Keratinocyte (primary cell): Measurements from ENCODE around the gene BAZ2B. TPM values are rescaled to one million over a fixed set of nuclear protein-coding genes. Genes with fewer than 3 reads are reported as not detected.

Experiments used
- DNase-seq: peaks from one replicate; pipeline ENCODE4 v3.0.0-alpha.2; 2011; ENCODE audit warnings: low read depth, missing footprints, low spot score
- FAIRE-seq: peaks from 2 replicates; lab custom pipeline; 2011; peaks lifted over from hg19 to GRCh38; lab: Jason Lieb, UNC
- H2AFZ ChIP-seq: 2 replicates; pipeline ENCODE4 v1.6.0; 2012; ENCODE audit warnings: low read length, control low read depth, inconsistent platforms; ENCODE audit not compliant: control insufficient read depth
- H3K27ac ChIP-seq: 2 replicates; pipeline ENCODE4 v1.5.1; 2011; ENCODE audit warnings: low read length; ENCODE audit not compliant: control insufficient read depth, insufficient read depth
- H3K27me3 ChIP-seq: 3 replicates; pipeline ENCODE4 v1.6.0; 2011; ENCODE audit warnings: low read length; ENCODE audit not compliant: control insufficient read depth, insufficient read depth; ENCODE audit errors: extremely low read depth
- H3K36me3 ChIP-seq, 2 experiments: 2 replicates in 1 of 2; 3 replicates in 1 of 2; pipeline ENCODE4 v1.5.1; 2011; ENCODE audit warnings: low read length in 2 of 2, mild to moderate bottlenecking in 1 of 2; ENCODE audit not compliant: control insufficient read depth in 2 of 2, insufficient read depth in 2 of 2; ENCODE audit errors: extremely low read depth in 1 of 2
- H3K4me1 ChIP-seq: 3 replicates; pipeline ENCODE4 v1.5.1; 2011; ENCODE audit warnings: low read length; ENCODE audit not compliant: control insufficient read depth, insufficient read depth; ENCODE audit errors: extremely low read depth
- H3K4me2 ChIP-seq: 3 replicates; pipeline ENCODE4 v1.6.0; 2011; ENCODE audit warnings: low read depth, low read length; ENCODE audit not compliant: control insufficient read depth, insufficient read depth; ENCODE audit errors: extremely low read depth
- H3K4me3 ChIP-seq, 3 experiments: fragments of 200-600 bp in 1 of 3; sonication (generic) in 1 of 3; 2 replicates in 2 of 3; 3 replicates in 1 of 3; pipeline ENCODE4 v1.5.1; 2011 to 2016; ENCODE audit warnings: low read length in 3 of 3, mild to moderate bottlenecking in 3 of 3, control low read depth in 2 of 3, inconsistent platforms in 1 of 3, low read depth in 1 of 3, mixed read lengths in 1 of 3, mixed run types in 1 of 3, moderate library complexity in 1 of 3; ENCODE audit not compliant: control insufficient read depth in 2 of 3, insufficient read depth in 2 of 3; ENCODE audit errors: extremely low read depth in 1 of 3
- H3K79me2 ChIP-seq: 2 replicates; pipeline ENCODE4 v1.6.0; 2012; ENCODE audit warnings: low read length; ENCODE audit not compliant: control insufficient read depth, insufficient read depth
- H3K9ac ChIP-seq: 3 replicates; pipeline ENCODE4 v1.6.0; 2011; ENCODE audit warnings: low read length; ENCODE audit not compliant: control insufficient read depth, insufficient read depth; ENCODE audit errors: extremely low read depth
- H3K9me1 ChIP-seq: 3 replicates; pipeline ENCODE4 v1.6.0; 2011; ENCODE audit warnings: low read length; ENCODE audit not compliant: control insufficient read depth, insufficient read depth; ENCODE audit errors: extremely low read depth
- H3K9me3 ChIP-seq: 2 replicates; pipeline ENCODE4 v1.5.1; 2012; ENCODE audit warnings: low read depth, low read length; ENCODE audit not compliant: control insufficient read depth
- H4K20me1 ChIP-seq: 3 replicates; pipeline ENCODE4 v1.6.0; 2011; ENCODE audit warnings: low read length; ENCODE audit not compliant: control insufficient read depth, insufficient read depth; ENCODE audit errors: extremely low read depth
- CTCF ChIP-seq, 3 experiments: IDR thresholded peaks in 1 of 3; conservative IDR thresholded peaks in 1 of 3; optimal IDR thresholded peaks in 1 of 3; 2 replicates in 2 of 3; 3 replicates in 1 of 3; pipeline versions ENCODE3 to v1.5.1; 2011; ENCODE audit warnings: low read length in 3 of 3, mild to moderate bottlenecking in 3 of 3, moderate library complexity in 2 of 3, control low read depth in 1 of 3, inconsistent platforms in 1 of 3; ENCODE audit not compliant: insufficient read depth in 2 of 3; ENCODE audit errors: extremely low read depth in 1 of 3
- EZH2 ChIP-seq: IDR thresholded peaks from one replicate; pipeline ENCODE4 v1.6.1; 2012; ENCODE audit warnings: inconsistent platforms, mild to moderate bottlenecking, low read length, moderate library complexity
- dilution Hi-C: fragments of 300-500 bp; cut with MboI; formaldehyde crosslinking; loops from one replicate; pipeline ENCODE4 v1.7.0; 2020; ENCODE audit warnings: low sequenced_read_pairs; ENCODE audit not compliant: extremely low pct_ligation_motif_present
- polyA plus RNA-seq, 5 experiments: library from polyadenylated mRNA; depleted of rRNA in 3 of 5; stranded (reverse) in 3 of 5; stranded (forward) in 1 of 5; unstranded in 1 of 5; fragments of >200 nt; gene quantifications; 1 replicate in 1 of 5; 2 replicates in 3 of 5; 3 replicates in 1 of 5; pipeline versions ENCODE4 v1.2.1 to v1.2.3, GENCODE V29; 2011 to 2012; ENCODE audit warnings: missing spikeins in 2 of 5, low read depth in 1 of 5, low replicate concordance in 1 of 5

Gene BAZ2B
- polyA plus RNA-seq, 1 donor (not counting 4 experiments of a cell fraction or from before 2014, with no cell fraction given): 27.0 TPM

GRCh38 chr2:159356053-159356554, 260.2 kb downstream of the BAZ2B start:
- peaks cover 0 to 2% of the 10 kb centered on the region in 2 experiments for H3K36me3 ChIP-seq
- no peaks in the 10 kb centered on the region for H3K79me2 ChIP-seq
- H2AFZ ChIP-seq: no peak overlapping the region
- no peak overlapping the region for H3K4me2 ChIP-seq
- no peaks in the 10 kb centered on the region for H3K9me1 ChIP-seq
- no peak for FAIRE-seq
- no peaks in the 10 kb centered on the region for H3K27me3 ChIP-seq
- DNase-seq: no peak
- H3K9ac ChIP-seq: no peak overlapping the region
- H3K27ac ChIP-seq: no peak overlapping the region
- H4K20me1 ChIP-seq: no peaks in the 10 kb centered on the region
- dilution Hi-C loops: no loop called here
- H3K9me3 ChIP-seq: no peaks in the 10 kb centered on the region
- TF ChIP-seq CTCF (optimal IDR thresholded peaks at IDR 0.05 in 1 of 3, IDR thresholded peaks at IDR 0.05 in 1 of 3, conservative IDR thresholded peaks at IDR 0.05 in 1 of 3; ENCODE audit: extremely low read depth in 1 of 3, insufficient read depth in 2 of 3, low read length in 3 of 3) (no peak), EZH2 (no peak)
- no peak overlapping the region for H3K4me3 ChIP-seq
- H3K4me1 ChIP-seq: no peaks in the 10 kb centered on the region

GRCh38 chr2:159351977-159352376, 264.4 kb downstream of the BAZ2B start:
- no peaks in the 10 kb centered on the region for H3K9me1 ChIP-seq
- TF ChIP-seq CTCF (optimal IDR thresholded peaks at IDR 0.05 in 1 of 3, IDR thresholded peaks at IDR 0.05 in 1 of 3, conservative IDR thresholded peaks at IDR 0.05 in 1 of 3; ENCODE audit: extremely low read depth in 1 of 3, insufficient read depth in 2 of 3, low read length in 3 of 3) (no peak), EZH2 (no peak)
- FAIRE-seq (no peak), DNase-seq (no peak)
- H3K9ac ChIP-seq: no peak overlapping the region
- H3K79me2 ChIP-seq: no peaks in the 10 kb centered on the region
- no peak overlapping the region for H3K27ac ChIP-seq
- no peak overlapping the region for H2AFZ ChIP-seq
- no peak overlapping the region for H3K4me3 ChIP-seq
- H3K4me1 ChIP-seq: no peaks in the 10 kb centered on the region
- H3K9me3 ChIP-seq: no peaks in the 10 kb centered on the region
- H3K36me3 ChIP-seq: peaks cover 5 to 6% of the 10 kb centered on the region in 2 experiments
- H4K20me1 ChIP-seq: no peaks in the 10 kb centered on the region
- no peaks in the 10 kb centered on the region for H3K27me3 ChIP-seq
- dilution Hi-C loops: no loop called here
- no peak overlapping the region for H3K4me2 ChIP-seq
